Nephron progenitor cell (in vitro differentiated cells): Measurements from ENCODE around the gene PCCB.
"Not testable (repeated sequence)": the region's sequence is repeated elsewhere in the genome, so short reads cannot be mapped to it uniquely, and the experiment has no call there.

Source experiments
- DNase-seq: peaks from one replicate; pipeline ENCODE4 v3.0.0; 2021
- H3K27ac Mint-ChIP-seq: 2 replicates; pipeline ENCODE4 v1.8.0; 2021; ENCODE audit warnings: mild to moderate bottlenecking, moderate library complexity, mixed read lengths
- H3K27me3 Mint-ChIP-seq: 2 replicates; pipeline ENCODE4 v1.8.0; 2021; ENCODE audit warnings: mild to moderate bottlenecking, low read depth, mixed read lengths; ENCODE audit not compliant: poor library complexity
- H3K36me3 Mint-ChIP-seq: 2 replicates; pipeline ENCODE4 v1.8.0; 2021; ENCODE audit warnings: low read depth, mixed read lengths
- H3K4me1 Mint-ChIP-seq: 2 replicates; pipeline ENCODE4 v1.8.0; 2021; ENCODE audit warnings: mixed read lengths
- H3K4me3 Mint-ChIP-seq: 2 replicates; pipeline ENCODE4 v1.8.0; 2021; ENCODE audit warnings: mild to moderate bottlenecking, moderate library complexity, mixed read lengths
- H3K9me3 Mint-ChIP-seq: 2 replicates; pipeline ENCODE4 v1.8.0; 2021; ENCODE audit warnings: mild to moderate bottlenecking, moderate library complexity, mixed read lengths
- CTCF ChIP-seq: fragments of 200-600 bp; sonication (generic); IDR thresholded peaks from 2 replicates; pipeline ENCODE4 v1.5.0; 2021; ENCODE audit warnings: antibody characterized with exemption

PCCB gene

GRCh38 chr3:136250059-136250902 is at the start of gene PCCB:
PCCB (plus strand) TSS chr3:136250340; CDS start chr3:136250376, 36 bp downstream.
- H3K9me3 Mint-ChIP-seq = no peaks in the 10 kb centered on the region
- H3K4me3 Mint-ChIP-seq = peak within 1 kb of the TSS; percentile 88
- peaks cover 3% of the 10 kb centered on the region for H3K27me3 Mint-ChIP-seq
- H3K4me1 Mint-ChIP-seq = peaks cover 35% of the 10 kb centered on the region
- H3K36me3 Mint-ChIP-seq = no peaks in the 10 kb centered on the region
- peak within 1 kb of the TSS; percentile 98 for H3K27ac Mint-ChIP-seq
- DNase-seq = peak; percentile 90
- TF ChIP-seq CTCF = peak; percentile 61

GRCh38 chr3:136207489-136208115 is 42.5 kb upstream of the PCCB start:
- Mint-ChIP-seq H3K9me3 (no peaks in the 10 kb centered on the region), H3K27me3 (peaks cover 21% of the 10 kb centered on the region), H3K4me1 (no peaks in the 10 kb centered on the region), H3K27ac (no peak overlapping the region), H3K36me3 (no peaks in the 10 kb centered on the region), H3K4me3 (no peak overlapping the region)
- no peak for TF ChIP-seq CTCF
- no peak for DNase-seq

- H3K27me3 Mint-ChIP-seq = peaks cover 24% of the 10 kb centered on the region
- H3K9me3 Mint-ChIP-seq = no peaks in the 10 kb centered on the region
- DNase-seq = no peak
- no peak overlapping the region for H3K27ac Mint-ChIP-seq
- no peak for TF ChIP-seq CTCF
- peaks cover 5% of the 10 kb centered on the region for H3K4me1 Mint-ChIP-seq
- H3K4me3 Mint-ChIP-seq = no peak overlapping the region
- H3K36me3 Mint-ChIP-seq = no peaks in the 10 kb centered on the region
Observed at GRCh38 chr3:136209921-136210320, 40.2 kb upstream of the PCCB start.

GRCh38 chr3:136211547-136211946 is 38.6 kb upstream of the PCCB start:
- Mint-ChIP-seq H3K27me3 (peaks cover 24% of the 10 kb centered on the region), H3K4me1 (peaks cover 5% of the 10 kb centered on the region), H3K27ac (no peak overlapping the region), H3K36me3 (no peaks in the 10 kb centered on the region), H3K9me3 (no peaks in the 10 kb centered on the region), H3K4me3 (no peak overlapping the region)
- DNase-seq = no peak
- TF ChIP-seq CTCF = no peak

GRCh38 chr3:136222746-136223145 is 27.4 kb upstream of the PCCB start:
- H3K27me3 Mint-ChIP-seq, H3K4me1 Mint-ChIP-seq, H3K4me3 Mint-ChIP-seq, DNase-seq: not testable (repeated sequence)
- peaks cover 13% of the 10 kb centered on the region for H3K36me3 Mint-ChIP-seq
- peaks cover 43% of the 10 kb centered on the region for H3K9me3 Mint-ChIP-seq
- H3K27ac Mint-ChIP-seq = peak overlapping the region; percentile 4

GRCh38 chr3:136232413-136232812 is 17.7 kb upstream of the PCCB start:
- DNase-seq = no peak
- Mint-ChIP-seq H3K27me3 (no peaks in the 10 kb centered on the region), H3K27ac (no peak overlapping the region), H3K36me3 (no peaks in the 10 kb centered on the region), H3K4me1 (peaks cover 6% of the 10 kb centered on the region), H3K9me3 (no peaks in the 10 kb centered on the region), H3K4me3 (no peak overlapping the region)
- TF ChIP-seq CTCF = no peak
